D721Med (cell line): Measurements from ENCODE around the gene BCORL1.

Source experiments
- DNase-seq: peaks from one replicate; pipeline ENCODE4 v3.0.0; 2011; ENCODE audit warnings: low spot score; ENCODE audit not compliant: insufficient read length
- FAIRE-seq: peaks from 2 replicates; lab custom pipeline; 2011; peaks lifted over from hg19 to GRCh38; lab: Jason Lieb, UNC
- TF ChIP-seq, protein P1 (sequence below): IDR thresholded peaks from 2 replicates; pipeline ENCODE4 v1.5.1; 2012; ENCODE audit warnings: mild to moderate bottlenecking, control low read depth; ENCODE audit not compliant: insufficient read depth; ENCODE audit errors: missing control alignments

BCORL1 gene

DNA sequence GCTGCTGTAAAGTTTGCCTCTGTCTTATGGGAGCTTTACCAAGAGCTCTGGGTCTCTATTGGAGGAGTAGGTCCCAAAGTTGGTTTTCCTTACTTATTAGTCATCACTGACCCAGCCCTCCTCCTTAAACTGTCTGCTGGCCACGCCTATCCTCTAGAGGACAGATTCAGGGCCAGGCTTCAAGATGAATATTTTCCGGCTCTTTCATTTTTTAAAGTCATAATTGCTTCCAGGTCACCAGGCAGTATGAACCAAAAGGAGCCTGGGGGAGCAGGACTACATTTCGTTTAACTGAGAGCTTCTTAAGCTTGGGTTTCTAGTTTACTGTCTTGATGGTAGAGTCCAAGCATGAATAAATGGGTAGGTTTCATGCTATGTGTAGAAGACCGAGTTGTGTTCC, 13.7 kb downstream of the BCORL1 start:
- FAIRE-seq (no peak), DNase-seq (no peak)
- TF ChIP-seq, protein P1, sequence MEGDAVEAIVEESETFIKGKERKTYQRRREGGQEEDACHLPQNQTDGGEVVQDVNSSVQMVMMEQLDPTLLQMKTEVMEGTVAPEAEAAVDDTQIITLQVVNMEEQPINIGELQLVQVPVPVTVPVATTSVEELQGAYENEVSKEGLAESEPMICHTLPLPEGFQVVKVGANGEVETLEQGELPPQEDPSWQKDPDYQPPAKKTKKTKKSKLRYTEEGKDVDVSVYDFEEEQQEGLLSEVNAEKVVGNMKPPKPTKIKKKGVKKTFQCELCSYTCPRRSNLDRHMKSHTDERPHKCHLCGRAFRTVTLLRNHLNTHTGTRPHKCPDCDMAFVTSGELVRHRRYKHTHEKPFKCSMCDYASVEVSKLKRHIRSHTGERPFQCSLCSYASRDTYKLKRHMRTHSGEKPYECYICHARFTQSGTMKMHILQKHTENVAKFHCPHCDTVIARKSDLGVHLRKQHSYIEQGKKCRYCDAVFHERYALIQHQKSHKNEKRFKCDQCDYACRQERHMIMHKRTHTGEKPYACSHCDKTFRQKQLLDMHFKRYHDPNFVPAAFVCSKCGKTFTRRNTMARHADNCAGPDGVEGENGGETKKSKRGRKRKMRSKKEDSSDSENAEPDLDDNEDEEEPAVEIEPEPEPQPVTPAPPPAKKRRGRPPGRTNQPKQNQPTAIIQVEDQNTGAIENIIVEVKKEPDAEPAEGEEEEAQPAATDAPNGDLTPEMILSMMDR: no peak

DNA sequence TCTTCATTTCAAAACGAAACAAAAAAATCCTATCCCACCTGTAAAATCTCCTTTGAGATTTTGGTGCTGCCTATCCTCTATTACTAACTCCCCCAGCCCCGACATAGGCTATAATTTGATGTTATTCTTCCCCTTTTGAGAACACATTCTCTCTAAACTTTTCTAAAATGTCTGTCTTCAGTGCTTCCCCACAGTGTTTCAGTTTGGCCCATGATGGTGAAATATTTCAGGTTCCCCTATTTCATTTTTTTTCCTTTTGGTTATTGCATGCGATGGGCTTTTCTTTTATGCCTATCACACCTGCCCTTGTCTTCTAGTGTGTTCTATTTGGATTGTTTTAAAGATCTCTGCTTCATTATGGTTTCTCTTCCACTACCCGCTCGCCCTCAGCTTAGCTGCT, 14.7 kb downstream of the BCORL1 start:
- DNase-seq: no peak
- TF ChIP-seq, protein P1: no peak
- FAIRE-seq: no peak

DNA sequence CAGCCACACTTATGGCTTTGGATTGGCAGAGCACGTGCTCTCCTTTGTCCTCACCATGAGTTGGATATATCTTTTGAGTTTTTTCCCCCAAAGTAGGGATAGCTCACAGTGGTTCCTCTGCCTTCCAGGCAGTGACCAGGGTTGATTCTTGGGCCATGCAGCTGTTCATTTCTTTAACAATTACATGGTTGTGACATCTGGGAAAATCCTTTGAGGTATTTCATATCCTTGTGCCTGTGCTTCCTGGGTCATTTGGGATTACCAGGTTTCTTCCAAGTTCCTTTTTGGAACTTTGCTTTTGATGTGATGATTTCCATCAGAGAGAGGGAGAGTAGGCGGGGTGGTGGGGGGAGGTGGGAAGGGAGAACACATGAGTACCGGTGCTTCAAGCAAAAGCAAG, 15.6 kb downstream of the BCORL1 start:
- TF ChIP-seq, protein P1: no peak
- FAIRE-seq: no peak
- no peak for DNase-seq

DNA sequence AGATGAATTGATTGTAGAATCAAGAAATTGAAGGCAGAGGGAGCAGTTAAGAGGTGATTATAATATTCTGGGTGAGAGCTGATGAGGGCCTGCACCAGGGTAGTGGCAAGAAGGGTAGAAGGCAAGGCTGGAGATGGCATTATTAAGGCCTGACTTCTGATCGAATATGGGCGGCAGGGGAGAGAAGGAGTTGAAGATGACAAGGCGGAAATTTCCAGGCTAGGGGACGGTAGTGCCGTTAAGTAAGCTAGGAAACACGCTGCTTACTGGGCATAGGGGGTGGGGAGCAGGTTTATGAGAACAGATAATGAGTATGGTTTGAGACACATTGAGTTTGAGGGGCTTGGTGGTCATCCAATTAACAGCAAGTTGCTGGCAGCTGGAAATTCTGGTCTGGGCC, 19.5 kb downstream of the BCORL1 start:
- FAIRE-seq (no peak), DNase-seq (no peak)
- TF ChIP-seq, protein P1: no peak

DNA sequence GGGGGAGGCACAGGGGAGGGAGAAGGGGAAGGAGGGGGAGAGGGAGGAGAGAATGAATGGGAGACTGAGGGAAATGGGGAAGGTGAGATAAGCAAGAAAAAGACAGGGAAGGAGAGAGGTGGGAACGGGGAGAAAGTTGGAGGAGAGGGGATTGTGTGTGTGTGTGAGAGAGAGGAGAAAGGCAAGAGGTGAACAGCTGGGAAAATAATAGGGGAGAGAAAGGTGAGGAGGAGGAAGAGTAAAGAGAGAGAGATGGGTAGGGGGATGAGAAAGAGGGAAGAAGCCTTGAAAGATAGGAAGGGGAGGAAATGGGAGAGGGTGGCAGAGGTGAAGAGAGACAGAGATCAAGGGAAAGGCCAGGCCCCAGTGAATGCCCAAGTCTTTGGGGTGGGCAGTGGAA, 20.1 kb downstream of the BCORL1 start:
- TF ChIP-seq, protein P1: no peak
- DNase-seq: no peak
- FAIRE-seq: no peak

DNA sequence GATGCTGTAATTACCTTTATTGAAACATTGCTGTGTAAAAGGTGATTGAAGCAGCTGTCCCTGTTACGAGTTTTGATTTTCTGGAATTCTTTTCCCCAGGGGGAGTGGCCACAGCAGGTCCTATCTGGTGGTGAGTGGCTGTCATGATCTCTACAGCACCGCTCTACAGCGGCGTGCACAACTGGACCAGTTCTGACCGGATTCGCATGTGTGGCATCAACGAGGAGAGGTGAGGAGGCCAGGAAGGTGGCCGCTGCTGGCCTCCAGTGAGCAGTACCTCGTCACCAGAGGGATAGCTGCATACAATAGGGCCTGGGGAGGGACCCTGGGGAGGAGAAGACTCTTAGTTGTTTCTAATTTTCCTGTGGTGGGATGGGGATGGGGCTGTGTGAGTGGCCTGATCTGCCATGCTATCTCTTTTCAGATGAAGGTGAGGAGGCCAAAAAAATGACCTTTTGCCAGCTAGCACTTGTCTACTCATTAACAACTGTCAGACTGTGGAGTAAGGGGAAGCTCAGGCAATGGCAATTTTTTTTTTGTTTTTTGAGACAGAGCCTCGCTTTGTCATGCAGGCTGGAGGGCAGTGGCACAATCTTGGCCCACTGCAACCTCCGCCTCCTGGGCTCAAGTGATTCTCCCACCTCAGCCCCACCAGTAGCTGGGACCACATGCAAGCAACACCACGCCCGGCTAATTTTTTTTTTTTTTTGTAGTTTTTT, 22.8 kb downstream of the BCORL1 start:
- DNase-seq (no peak), FAIRE-seq (no peak)
- TF ChIP-seq, protein P1: no peak

DNA sequence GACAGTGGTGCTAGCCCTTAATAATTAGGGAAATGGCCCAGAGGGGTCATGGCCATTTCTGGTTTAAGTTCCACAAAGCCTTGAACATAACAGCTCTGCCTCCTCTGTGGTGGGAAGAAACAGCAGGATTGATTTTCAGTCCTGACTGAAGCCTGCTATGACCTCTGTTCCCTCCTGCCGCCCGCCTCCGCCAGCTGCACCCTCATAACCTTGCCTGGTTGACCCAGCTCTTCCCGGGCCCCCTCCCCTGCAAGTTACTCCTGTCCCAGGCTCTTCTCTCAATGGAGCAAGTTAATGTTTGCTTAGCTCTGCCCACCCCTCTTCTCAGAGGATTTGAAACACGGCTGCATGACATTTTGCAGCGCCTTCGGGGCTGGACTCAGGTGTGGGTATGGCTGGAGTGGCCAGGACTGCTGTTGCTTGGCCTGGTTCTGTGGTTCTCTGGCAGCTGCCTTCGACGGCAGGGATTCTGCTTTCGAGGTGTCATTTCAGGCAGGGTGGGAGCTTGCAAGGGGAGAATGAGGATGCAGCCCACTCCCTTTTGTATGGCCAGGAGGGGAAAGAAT, 27.3 kb downstream of the BCORL1 start:
- TF ChIP-seq, protein P1: no peak
- DNase-seq: no peak
- FAIRE-seq: no peak
